ENCODE data around the gene LRRN4. TPM values are rescaled to one million over a fixed set of nuclear protein-coding genes. Genes with fewer than 3 reads are reported as not detected.

LRRN4 gene
- total and polyA plus RNA-seq, 9 of the 15 experiments (the other 6 are each of a cell fraction or from before 2014, with no cell fraction given), result not detected

GRCh38 chr20:6103301-6103700, 49.4 kb upstream of the LRRN4 start (continued):
- TF ChIP-seq MTF1 (CRISPR knock-in tag; IDR thresholded peaks at IDR 0.05; ENCODE audit: borderline replicate concordance), result no peak
- TF ChIP-seq CTCFL (IDR thresholded peaks at IDR 0.05; ENCODE audit: borderline replicate concordance, insufficient read depth, low read depth, low read length, poor library complexity, severe bottlenecking), result no peak
- TF ChIP-seq, protein P1, sequence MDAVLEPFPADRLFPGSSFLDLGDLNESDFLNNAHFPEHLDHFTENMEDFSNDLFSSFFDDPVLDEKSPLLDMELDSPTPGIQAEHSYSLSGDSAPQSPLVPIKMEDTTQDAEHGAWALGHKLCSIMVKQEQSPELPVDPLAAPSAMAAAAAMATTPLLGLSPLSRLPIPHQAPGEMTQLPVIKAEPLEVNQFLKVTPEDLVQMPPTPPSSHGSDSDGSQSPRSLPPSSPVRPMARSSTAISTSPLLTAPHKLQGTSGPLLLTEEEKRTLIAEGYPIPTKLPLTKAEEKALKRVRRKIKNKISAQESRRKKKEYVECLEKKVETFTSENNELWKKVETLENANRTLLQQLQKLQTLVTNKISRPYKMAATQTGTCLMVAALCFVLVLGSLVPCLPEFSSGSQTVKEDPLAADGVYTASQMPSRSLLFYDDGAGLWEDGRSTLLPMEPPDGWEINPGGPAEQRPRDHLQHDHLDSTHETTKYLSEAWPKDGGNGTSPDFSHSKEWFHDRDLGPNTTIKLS (IDR thresholded peaks at IDR 0.05; ENCODE audit: borderline replicate concordance, low read depth), result no peak
- no peak for TF ChIP-seq RCOR1 (IDR thresholded peaks at IDR 0.05; ENCODE audit: borderline replicate concordance in 1 of 2, low read depth in 2 of 2, low read length in 2 of 2)
- TF ChIP-seq GATAD2B (IDR thresholded peaks at IDR 0.05; ENCODE audit: borderline replicate concordance), result no peak
- no peak for TF ChIP-seq RBBP5 (IDR thresholded peaks at IDR 0.05; ENCODE audit: borderline replicate concordance, insufficient read depth, low read length, poor library complexity, severe bottlenecking)

DNA sequence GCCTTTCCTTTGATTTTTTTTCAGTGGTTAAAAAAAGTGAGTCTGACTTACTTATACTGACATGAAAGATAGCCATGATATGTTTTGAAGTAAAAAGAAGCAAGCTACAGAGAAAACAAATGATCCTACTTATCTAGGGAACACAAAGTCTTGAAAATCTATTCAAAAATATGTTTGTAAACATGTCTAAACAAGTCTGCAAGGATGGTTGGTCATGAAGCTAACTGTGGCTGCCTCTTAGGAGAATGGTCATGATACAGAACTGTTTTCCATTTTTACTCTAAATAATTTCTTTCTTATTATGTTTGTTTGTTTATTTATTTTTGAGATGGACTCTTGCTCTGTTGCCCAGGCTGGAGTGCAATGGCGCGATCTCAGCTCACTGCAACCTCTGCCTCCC, 47.5 kb upstream of the LRRN4 start:
- Histone ChIP-seq H2AFZ (ENCODE audit: low read depth, low read length) (no peak overlapping the region), H3K27me3 (ENCODE audit: control insufficient read depth in 2 of 2, insufficient read depth in 2 of 2, low read length in 2 of 2) (no peaks in the 10 kb centered on the region), H3K4me2 (ENCODE audit: insufficient read depth, low read length) (no peak overlapping the region), H4K20me1 (replicated peaks; ENCODE audit: control insufficient read depth, insufficient read depth, low read length) (no peaks in the 10 kb centered on the region), H3K9me1 (ENCODE audit: control insufficient read depth, insufficient read depth, low read length) (no peaks in the 10 kb centered on the region), H3K9ac (ENCODE audit: insufficient read depth in 1 of 2, low read depth in 2 of 2, low read length in 2 of 2) (no peak overlapping the region), H3K36me3 (ENCODE audit: control insufficient read depth, insufficient read depth, low read length) (no peaks in the 10 kb centered on the region), H3K4me1 (replicated peaks in 1 of 2; ENCODE audit: control insufficient read depth in 2 of 2, insufficient read depth in 2 of 2, low read length in 2 of 2) (no peaks in the 10 kb centered on the region), H3K79me2 (ENCODE audit: control insufficient read depth, insufficient read depth, low read length) (no peaks in the 10 kb centered on the region), H3K4me3 (no peak overlapping the region), H3K27ac (ENCODE audit: extremely low read depth, low read depth, low read length) (no peak overlapping the region), H3K9me3 (replicated peaks; ENCODE audit: control insufficient read depth, insufficient read depth, low read depth, low read length) (no peaks in the 10 kb centered on the region)
- intact Hi-C loops (cut with micrococcal nuclease) (no loop called here), in situ Hi-C loops (cut with MboI) (no loop called here)
- TF ChIP-seq GATA2 (CRISPR knock-in tag; IDR thresholded peaks at IDR 0.05), result no peak
- TF ChIP-seq GMEB1 (CRISPR knock-in tag; IDR thresholded peaks at IDR 0.05), result no peak
- no peak for TF ChIP-seq CBFB (CRISPR knock-in tag; IDR thresholded peaks at IDR 0.05)
- 0% methylated on average over 1 of the region's 2 CpGs for WGBS (ENCODE audit: insufficient coverage, low coverage, missing lambda C conversion rate)
- CTCF ChIA-PET (ENCODE audit: low intra/inter-chr PET ratio), result no interaction called here
- ATAC-seq (no peak), FAIRE-seq (no peak), DNase-seq (ENCODE audit: extremely low read depth in 1 of 4, low spot score in 3 of 4) (no peak)
- POLR2A ChIA-PET, result interaction anchor here (1.0 kb wide), 1 partner anchor 9 kb away, joined by 3 read pairs; no protein-coding TSS in a partner anchor
- BruUV-seq (replicated peaks), result no TSS peak
